ENCODE measurements around the gene CXCL11. TPM values are rescaled to one million over a fixed set of nuclear protein-coding genes. Genes with fewer than 3 reads are reported as not detected.

Gene CXCL11
- total RNA-seq (2014; rRNA removed; shearing (Covaris generic)) = not detected in 2 replicates

DNA sequence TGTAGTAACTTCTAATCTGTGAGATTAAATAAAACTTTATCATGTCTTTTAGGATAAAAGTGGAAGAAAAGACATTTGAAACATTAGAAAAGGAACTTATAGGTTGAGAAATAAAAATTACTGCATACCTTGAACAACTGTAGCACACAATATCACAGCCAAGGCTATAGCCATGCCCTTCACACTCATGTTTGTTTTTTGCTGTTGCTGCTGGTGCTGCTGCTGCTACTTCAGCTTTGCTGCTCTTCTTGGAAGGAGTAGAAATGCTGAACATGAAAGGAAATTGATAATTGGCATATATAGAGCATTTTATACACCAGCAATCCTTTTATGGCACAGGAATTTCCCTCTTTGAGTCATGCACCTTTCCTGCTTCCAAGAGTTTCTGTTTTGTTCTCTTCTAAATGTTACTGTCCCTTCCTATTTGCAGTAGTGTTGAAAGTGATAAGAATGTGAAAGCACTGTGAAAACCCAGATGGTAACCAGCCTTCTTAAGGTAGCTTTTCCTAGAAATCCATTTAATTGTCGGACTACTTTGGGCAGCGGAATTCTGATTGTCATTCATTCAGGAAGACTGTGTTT is at the start of gene CXCL11:
TSS of gene CXCL11 (minus strand) at position 272 of the 582 bp plus-strand sequence. CDS start at position 189, 83 bp downstream.
- Histone ChIP-seq H3K4me3 (no peak within 1 kb of the TSS), H3K4me1 (no peaks in the 10 kb centered on the region), H3K9me3 (replicated peaks) (no peaks in the 10 kb centered on the region), H3K27me3 (0 out of 2 replicates have a peak, but pooled peaks cover 1% of the 10 kb centered on the region), H3K36me3 (no peaks in the 10 kb centered on the region), H3K27ac (no peak within 1 kb of the TSS)
- no peak for DNase-seq

DNA sequence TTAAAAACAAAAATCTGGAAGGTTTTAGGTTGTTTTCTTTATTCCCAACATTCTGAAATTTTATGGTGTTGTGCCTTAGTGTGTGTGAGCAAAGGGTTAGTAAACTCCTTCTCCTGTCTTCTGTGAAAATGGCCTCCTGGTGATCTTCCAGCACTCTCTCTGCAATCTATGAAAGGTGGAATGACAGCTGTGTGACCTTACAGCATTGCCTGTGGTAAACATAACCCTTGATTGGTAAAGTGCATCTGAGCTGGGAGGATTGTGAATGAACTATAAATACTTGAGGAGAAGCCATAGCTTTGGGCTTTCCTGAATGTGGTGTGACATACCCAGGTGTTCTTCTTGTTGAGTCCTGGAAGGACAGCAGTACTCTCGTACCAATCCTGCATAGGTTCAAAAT is 48.7 kb upstream of the CXCL11 start:
- Histone ChIP-seq H3K4me3 (no peak overlapping the region), H3K9me3 (replicated peaks) (no peaks in the 10 kb centered on the region), H3K4me1 (no peaks in the 10 kb centered on the region; the same call in 1 of the 2 replicates), H3K36me3 (no peaks in the 10 kb centered on the region), H3K27me3 (no peaks in the 10 kb centered on the region), H3K27ac (no peak overlapping the region)
- no peak for DNase-seq

GRCh38 chr4:76083386-76083988 is 47.6 kb upstream of the CXCL11 start:
- Histone ChIP-seq H3K36me3 (no peaks in the 10 kb centered on the region), H3K27me3 (no peaks in the 10 kb centered on the region), H3K4me3 (no peak overlapping the region), H3K27ac (no peak overlapping the region), H3K4me1 (no peaks in the 10 kb centered on the region; the same call in 1 of the 2 replicates), H3K9me3 (replicated peaks) (no peaks in the 10 kb centered on the region)
- DNase-seq = no peak

- DNase-seq = no peak
- no peak overlapping the region for H3K27ac ChIP-seq
- H3K36me3 ChIP-seq = no peaks in the 10 kb centered on the region; the same call in 1 of the 2 replicates
- no peaks in the 10 kb centered on the region for H3K4me1 ChIP-seq
- no peak overlapping the region for H3K4me3 ChIP-seq
- H3K27me3 ChIP-seq = no peaks in the 10 kb centered on the region
- no peaks in the 10 kb centered on the region for H3K9me3 ChIP-seq (replicated peaks)
These were observed 42.3 kb upstream of the CXCL11 start for GRCh38 chr4:76078033-76078613.

- Histone ChIP-seq H3K4me3 (no peak overlapping the region), H3K36me3 (no peaks in the 10 kb centered on the region; the same call in 1 of the 2 replicates), H3K4me1 (no peaks in the 10 kb centered on the region), H3K27me3 (no peaks in the 10 kb centered on the region), H3K27ac (no peak overlapping the region), H3K9me3 (replicated peaks) (no peaks in the 10 kb centered on the region)
- no peak for DNase-seq
These were observed 39.2 kb upstream of the CXCL11 start for GRCh38 chr4:76074993-76075600.

GRCh38 chr4:76074468-76074867 is 38.6 kb upstream of the CXCL11 start, which contains the start of gene ART3:
TSS of gene ART3 (plus strand) at chr4:76074709. CDS start at chr4:76075890, 1,181 bp downstream.
- H3K27ac ChIP-seq = no peak within 1 kb of the TSS
- H3K27me3 ChIP-seq = no peaks in the 10 kb centered on the region

GRCh38 chr4:76072760-76073159 is 36.9 kb upstream of the CXCL11 start:
- no peak for DNase-seq
- Histone ChIP-seq H3K4me3 (no peak overlapping the region), H3K4me1 (no peaks in the 10 kb centered on the region), H3K27ac (no peak overlapping the region), H3K9me3 (replicated peaks) (no peaks in the 10 kb centered on the region), H3K36me3 (no peaks in the 10 kb centered on the region; the same call in 1 of the 2 replicates), H3K27me3 (no peaks in the 10 kb centered on the region)

More at GRCh38 chr4:76074468-76074867, 38.6 kb upstream of the CXCL11 start, which contains the start of gene ART3:
- no peaks in the 10 kb centered on the region for H3K4me1 ChIP-seq
- H3K4me3 ChIP-seq = no peak within 1 kb of the TSS
- H3K36me3 ChIP-seq = no peaks in the 10 kb centered on the region; the same call in 1 of the 2 replicates
- no peak for DNase-seq
- no peaks in the 10 kb centered on the region for H3K9me3 ChIP-seq (replicated peaks)

- Histone ChIP-seq H3K27ac (no peak overlapping the region), H3K9me3 (replicated peaks) (no peaks in the 10 kb centered on the region), H3K27me3 (no peaks in the 10 kb centered on the region), H3K4me3 (no peak overlapping the region), H3K36me3 (no peaks in the 10 kb centered on the region), H3K4me1 (no peaks in the 10 kb centered on the region)
- peak; percentile 66 to 87 for DNase-seq
These were observed 31.9 kb upstream of the CXCL11 start for GRCh38 chr4:76067652-76068286.

DNA sequence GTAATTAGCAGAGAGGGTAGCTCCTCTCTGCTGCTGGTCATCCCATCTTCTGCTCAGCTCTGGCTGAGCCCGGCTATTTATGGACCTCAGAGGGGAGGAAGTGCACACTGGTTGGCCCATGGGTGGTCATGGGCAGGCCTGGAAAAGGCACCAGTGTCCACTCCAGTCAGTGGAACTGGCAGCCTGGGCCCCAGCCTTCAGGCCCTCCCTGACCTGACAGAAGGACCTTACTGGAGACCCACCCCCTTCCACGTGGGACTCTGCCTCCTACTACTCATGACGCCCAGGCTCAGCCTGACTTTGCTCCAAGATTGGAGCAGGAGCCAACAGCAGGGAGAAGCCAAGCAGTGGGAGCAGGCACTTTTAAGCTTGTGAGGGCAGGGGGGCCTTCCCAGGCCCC is 30.7 kb upstream of the CXCL11 start:
- Histone ChIP-seq H3K4me3 (no peak overlapping the region), H3K36me3 (no peaks in the 10 kb centered on the region), H3K27ac (no peak overlapping the region), H3K4me1 (no peaks in the 10 kb centered on the region), H3K9me3 (replicated peaks) (no peaks in the 10 kb centered on the region), H3K27me3 (no peaks in the 10 kb centered on the region)
- DNase-seq = no peak

DNA sequence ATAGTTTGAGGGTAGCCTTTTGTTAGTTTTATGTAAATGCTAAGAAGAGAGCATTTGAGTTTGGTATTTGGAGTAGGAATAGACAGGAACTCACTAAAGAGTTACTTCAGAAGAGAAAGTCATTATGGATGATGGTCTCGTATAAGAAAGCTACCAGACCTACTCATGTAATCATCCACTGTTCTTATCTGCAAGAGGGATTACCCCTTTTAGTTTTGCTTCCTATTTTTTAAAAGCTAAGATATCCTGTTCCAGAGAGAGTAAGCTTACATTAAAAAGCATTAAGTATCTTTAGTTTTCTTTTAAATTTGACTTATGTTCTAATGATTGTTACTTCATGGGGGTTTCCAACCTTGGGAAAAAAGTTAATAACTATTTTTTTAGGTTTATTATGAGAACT is 26.1 kb upstream of the CXCL11 start:
- no peak overlapping the region for H3K27ac ChIP-seq
- no peak overlapping the region for H3K4me3 ChIP-seq
- H3K36me3 ChIP-seq = no peaks in the 10 kb centered on the region
- H3K9me3 ChIP-seq (replicated peaks) = 0 out of 2 replicates have a peak, but pooled peaks cover 5% of the 10 kb centered on the region
- peaks cover 8% of the 10 kb centered on the region for H3K4me1 ChIP-seq
- no peak for DNase-seq
- no peaks in the 10 kb centered on the region; the same call in 1 of the 2 replicates for H3K27me3 ChIP-seq

- DNase-seq = no peak
- Histone ChIP-seq H3K4me1 (peaks cover 8% of the 10 kb centered on the region), H3K27me3 (no peaks in the 10 kb centered on the region; the same call in 1 of the 2 replicates)
These were observed 25.6 kb upstream of the CXCL11 start for GRCh38 chr4:76061421-76061820.

DNA sequence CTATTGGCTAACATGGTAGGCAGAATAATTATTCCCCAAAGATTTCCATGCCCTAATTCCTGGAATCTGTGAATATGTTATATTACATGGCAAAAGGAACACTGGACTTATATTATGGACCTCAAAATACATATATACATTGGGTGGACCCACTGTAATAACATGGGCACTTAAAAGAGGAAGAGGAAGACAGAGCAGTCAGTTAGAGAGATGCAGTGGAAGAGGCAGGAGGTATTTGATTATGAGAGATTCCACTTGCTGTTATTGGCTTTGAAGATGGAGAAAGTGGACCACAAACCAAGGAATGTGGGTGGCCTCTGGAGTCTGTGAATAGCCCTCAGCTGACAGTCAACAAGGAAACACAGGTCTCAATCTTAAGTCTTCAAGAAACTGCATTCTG is 24.6 kb upstream of the CXCL11 start:
- Histone ChIP-seq H3K4me3 (no peak overlapping the region), H3K36me3 (no peaks in the 10 kb centered on the region), H3K4me1 (peaks cover 8% of the 10 kb centered on the region), H3K9me3 (replicated peaks) (0 out of 2 replicates have a peak, but pooled peaks cover 5% of the 10 kb centered on the region), H3K27ac (no peak overlapping the region), H3K27me3 (no peaks in the 10 kb centered on the region; the same call in 1 of the 2 replicates)
- no peak for DNase-seq

More at GRCh38 chr4:76061421-76061820, 25.6 kb upstream of the CXCL11 start:
- 0 out of 2 replicates have a peak, but pooled peaks cover 5% of the 10 kb centered on the region for H3K9me3 ChIP-seq (replicated peaks)
- H3K4me3 ChIP-seq = no peak overlapping the region
- no peaks in the 10 kb centered on the region for H3K36me3 ChIP-seq
- no peak overlapping the region for H3K27ac ChIP-seq

- Histone ChIP-seq H3K4me1 (peaks cover 9% of the 10 kb centered on the region), H3K36me3 (no peaks in the 10 kb centered on the region), H3K27ac (no peak overlapping the region), H3K27me3 (no peaks in the 10 kb centered on the region; the same call in 1 of the 2 replicates), H3K4me3 (no peak overlapping the region), H3K9me3 (replicated peaks) (0 out of 2 replicates have a peak, but pooled peaks cover 5% of the 10 kb centered on the region)
- no peak for DNase-seq
These were observed 23.9 kb upstream of the CXCL11 start for GRCh38 chr4:76059750-76060149.

DNA sequence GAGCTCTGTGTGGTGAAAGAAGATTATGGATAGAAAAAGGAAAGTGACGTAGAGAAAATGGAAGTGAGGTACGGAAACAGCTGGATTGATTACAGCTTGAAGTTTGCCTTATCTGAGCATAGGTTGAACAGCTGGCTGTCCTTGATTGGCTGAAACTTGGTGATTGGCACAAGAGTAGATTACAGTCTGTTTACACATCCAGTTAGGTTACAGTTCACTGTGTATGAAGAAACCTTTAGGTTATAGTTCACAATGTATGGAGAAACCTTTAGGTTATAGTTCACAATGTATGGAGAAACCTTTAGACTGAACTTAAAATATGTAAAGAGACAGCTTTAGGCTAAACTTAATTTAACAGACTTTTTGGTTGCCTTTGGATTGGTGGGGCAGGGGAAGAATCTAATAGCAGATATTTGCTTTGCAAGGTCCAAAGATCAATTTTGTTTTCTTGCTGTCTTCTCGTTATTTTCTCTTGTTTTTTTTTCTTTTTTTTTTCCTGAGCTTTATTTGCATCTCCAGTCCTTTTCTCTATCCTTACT is 23.1 kb upstream of the CXCL11 start:
- peak; percentile 13 to 62 for DNase-seq
- H3K9me3 ChIP-seq (replicated peaks) = 0 out of 2 replicates have a peak, but pooled peaks cover 5% of the 10 kb centered on the region
- H3K27ac ChIP-seq = no peak overlapping the region
- H3K27me3 ChIP-seq = no peaks in the 10 kb centered on the region; the same call in 1 of the 2 replicates
- H3K36me3 ChIP-seq = no peaks in the 10 kb centered on the region
- H3K4me1 ChIP-seq = peaks cover 17% of the 10 kb centered on the region
- H3K4me3 ChIP-seq = no peak overlapping the region
